Measurements from ENCODE around the gene AIG1.

Gene AIG1

DNA sequence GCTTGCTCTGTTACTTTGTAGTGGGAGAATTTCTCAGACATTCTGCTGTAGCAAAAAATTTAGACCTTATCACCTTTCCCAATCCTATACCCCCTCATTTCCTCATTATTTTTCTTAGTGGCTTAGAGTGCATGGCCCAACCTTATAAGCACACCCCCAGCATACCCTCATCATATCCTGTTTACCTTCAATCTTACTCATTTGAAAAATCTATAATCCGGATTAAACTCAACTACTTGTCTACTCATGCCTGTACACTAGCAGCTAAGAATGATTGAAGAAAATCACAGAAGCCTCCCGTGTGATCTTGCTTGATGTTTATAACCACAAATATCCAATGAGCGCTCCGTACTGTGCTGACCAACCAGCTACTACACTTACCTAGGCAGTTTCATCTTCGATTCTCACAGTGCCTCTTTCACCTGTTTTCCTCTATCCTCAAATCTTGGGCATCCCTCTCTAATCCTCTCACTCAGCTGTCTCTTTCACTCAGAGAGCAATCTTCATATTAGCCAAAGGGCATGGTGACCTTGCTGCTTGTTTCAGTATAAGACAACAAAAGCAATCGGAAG, 36.6 kb downstream of the AIG1 start:
- peak; percentile 2 for DNase-seq (ENCODE audit: low spot score)

DNA sequence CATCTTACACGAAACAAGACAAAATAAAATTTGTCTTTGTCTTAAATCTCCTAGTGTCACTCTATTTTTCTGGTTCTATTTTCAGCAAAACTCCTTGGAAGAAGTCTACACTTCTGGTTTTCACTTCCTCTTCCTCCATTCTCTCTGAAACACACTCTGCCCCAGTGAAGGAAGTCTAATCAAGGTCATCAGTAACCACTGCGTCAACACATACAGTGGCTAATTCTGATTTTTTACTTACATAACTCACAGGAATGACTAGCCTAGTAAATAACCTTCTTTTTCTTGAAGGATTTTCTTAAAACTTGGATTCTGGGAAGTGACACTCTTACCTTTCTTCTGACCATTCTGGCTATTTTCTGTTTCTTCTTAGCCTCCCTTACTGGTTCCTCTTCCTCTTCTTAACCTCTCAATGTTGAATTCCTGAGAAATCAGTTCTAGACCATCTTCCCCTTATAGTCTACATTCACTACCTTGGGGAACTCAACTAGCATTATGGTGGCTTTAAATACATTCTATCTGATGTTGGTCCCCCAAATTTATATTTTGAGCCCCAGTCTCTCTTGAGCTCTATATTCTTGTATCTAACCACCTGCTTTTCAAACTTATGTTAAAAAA, 37.5 kb downstream of the AIG1 start:
- DNase-seq (ENCODE audit: low spot score), result peak; percentile 10

DNA sequence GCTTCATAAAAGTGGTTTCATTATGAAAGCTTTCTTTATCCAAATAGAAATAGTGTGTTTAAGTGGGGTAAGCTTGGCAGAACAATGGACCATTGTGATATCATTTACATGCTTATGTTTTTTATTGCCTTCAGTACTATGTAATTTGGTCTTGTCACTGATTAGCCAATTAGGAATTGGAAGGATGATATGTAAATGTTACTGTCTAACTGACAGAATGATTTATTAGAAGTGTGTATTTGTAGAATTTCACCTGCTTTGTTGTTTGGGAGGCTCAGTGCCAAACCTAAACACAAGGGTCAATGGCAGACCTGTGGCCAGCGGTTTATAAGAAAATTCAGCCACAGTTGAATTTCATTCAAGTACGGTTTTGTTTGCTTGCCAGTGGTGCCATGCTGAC, 39.0 kb downstream of the AIG1 start:
- DNase-seq (ENCODE audit: low spot score), result no peak

DNA sequence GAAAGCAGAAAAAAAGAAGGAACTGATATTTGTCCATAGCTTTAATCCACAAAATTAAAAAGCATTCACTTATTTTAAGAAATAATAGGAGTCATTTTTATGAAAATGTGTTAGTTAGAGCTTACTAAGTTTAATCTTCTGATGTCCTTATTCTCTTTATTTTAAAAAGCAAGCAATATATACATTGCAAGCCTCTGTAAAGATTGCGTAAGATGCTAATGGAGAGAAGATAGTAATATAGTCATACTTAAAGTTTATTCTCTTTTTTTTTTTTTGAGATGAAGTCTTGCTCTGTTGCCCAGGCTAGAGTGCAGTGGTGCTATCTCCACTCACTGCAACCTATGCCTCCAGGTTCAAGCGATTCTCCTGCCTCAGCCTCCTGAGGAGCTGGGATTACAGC, 39.7 kb downstream of the AIG1 start:
- DNase-seq (ENCODE audit: low spot score), result no peak

DNA sequence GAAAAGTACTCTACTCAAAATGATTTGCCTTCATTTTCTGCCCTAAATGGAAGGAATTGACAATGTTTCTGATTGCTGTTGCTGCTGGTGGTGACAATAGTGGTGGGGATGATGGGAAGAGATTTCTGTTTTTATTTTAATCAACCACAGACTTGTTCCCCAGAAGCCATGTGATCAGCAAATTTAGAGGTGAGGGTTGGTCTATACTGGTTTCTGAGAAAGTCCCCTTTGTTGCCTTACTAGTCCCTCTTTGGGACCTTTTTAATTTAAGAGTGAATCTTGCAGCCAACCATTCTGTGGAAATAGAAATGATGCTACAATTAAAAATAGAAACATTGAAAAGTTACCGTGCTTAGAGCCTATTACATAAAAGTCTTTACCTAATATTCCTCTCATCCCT, 43.2 kb downstream of the AIG1 start:
- DNase-seq (ENCODE audit: low spot score), result no peak

DNA sequence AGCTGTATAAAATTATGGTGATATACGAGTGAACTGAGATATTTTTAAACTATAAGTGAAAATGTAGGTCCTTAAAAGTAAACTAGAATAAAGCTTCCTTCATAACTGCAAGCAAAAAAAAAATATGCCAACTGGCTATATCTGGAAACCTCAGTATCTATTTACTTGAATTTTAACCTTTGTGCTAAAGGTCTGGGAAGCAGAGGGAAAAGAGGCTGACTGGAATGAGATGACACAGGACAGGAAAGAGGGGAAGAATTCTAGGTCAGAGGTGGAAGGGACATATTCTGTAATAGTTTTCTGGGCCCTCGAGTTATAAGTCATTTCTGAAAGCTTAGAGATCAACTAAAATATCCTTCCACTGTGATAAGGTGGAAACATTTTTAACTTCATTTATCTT, 46.8 kb downstream of the AIG1 start:
- no peak for DNase-seq (ENCODE audit: low spot score)

DNA sequence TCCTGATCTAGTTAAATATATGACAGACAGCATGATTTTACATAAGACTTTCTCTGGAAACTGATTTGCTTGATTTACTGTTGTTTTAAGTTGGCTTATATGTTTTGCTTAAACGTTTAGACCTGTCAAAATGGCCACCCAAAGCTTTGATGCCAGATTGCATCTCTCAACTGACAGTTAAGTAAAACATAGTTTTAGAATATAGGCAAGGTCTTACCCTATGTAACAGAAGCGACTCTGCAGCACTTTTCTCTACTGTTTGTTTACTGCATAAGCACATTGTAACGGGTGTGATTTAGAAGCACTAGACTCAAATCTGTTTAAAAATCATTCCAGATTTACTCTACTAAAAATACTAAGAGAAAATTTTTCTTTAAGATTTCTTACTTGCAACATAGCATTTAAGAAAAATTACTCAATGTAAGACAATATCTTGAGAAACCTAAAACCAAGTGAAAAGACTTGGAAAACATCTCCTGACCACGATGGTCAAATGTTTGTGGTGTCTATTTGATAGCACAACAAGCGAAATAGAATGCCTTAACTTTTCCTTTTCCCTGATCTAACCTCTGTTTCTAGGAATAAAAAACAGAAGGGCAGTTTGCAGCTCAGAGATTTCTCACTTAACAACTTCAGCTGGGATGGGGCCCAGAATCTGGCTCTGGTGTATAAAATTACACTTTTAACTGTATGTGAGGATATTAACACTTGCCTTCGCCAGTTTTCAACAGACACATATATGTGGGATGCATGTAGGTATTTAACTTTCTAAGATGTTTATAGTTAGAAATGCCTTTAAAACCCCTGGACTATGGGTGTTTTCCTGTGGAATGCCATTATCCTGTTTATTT, 47.4 kb downstream of the AIG1 start:
- DNase-seq (ENCODE audit: low spot score), result no peak

DNA sequence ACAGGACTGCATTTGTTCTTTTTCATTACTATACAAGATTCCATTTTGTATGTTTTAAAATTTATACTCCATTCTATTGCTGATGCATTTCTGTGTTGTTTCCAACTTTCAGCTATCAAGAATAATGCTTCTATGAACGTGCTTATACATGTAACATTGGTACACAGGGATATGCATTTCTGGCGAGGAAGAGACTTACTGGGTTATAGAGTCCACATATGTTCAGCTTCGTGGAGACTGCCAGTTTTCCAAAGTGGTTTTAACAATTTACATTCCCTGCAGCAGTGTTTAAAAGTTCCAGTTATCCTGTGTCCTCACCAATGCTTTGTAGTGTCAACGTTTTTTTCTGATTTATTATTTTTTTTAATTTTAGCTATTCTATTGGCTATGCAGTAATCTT, 48.5 kb downstream of the AIG1 start:
- DNase-seq (ENCODE audit: low spot score), result no peak

DNA sequence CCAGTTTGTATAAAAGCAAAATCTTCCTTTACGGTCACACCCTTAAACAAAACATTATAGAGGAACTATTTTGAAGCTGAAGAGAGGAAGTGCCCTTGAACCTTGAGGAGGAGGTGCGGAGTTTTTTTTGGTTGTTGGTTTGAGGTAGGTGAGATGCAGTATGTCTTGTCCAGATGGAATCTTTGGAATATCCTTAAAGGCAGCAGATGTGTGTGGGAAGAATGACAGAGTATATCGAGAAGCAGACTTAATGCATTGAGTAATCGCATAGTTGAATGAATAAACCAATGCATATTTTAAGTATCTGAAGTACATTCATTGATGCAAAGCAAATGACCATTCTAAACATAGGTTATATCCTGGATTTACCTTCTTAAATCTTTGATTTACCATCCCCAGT, 49.9 kb downstream of the AIG1 start:
- no peak for DNase-seq (ENCODE audit: low spot score)

DNA sequence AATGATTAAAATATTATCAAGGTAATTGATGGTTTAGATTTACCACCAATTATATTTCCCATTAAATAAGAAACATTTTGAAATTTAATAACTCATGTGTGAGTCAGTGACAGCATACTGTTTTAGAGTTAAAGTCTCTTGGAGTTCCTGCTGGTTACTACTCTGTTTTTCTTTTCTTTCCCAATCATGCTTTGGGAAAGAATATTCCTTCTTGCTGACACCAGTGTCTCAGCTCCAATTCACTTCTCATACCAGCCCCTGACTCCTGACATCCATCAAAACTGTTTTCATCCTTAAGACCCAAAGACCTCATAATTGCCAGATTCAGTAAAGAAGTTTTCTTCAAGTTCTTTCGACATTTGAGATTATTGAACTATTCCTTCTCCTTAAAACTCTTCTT, 50.3 kb downstream of the AIG1 start:
- no peak for DNase-seq (ENCODE audit: low spot score)

DNA sequence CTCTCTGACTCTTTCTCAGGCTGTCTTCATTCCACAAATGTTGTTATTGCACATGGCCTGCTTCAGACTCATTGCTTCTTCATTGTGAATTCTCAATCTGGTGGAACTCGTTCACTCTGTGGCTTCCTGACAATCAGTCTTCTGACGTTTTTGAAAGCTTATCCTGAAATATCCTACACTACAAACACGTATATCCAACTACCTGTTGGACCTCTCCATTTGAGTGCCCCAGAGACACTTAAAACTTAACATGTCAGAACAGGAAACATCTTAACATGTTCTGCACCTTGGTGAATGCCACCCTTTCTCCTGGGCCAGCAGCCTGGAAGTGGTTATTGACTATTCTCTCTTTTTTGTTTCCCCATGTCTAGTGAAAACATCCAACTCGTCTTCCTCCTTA, 50.8 kb downstream of the AIG1 start:
- no peak for DNase-seq (ENCODE audit: low spot score)

DNA sequence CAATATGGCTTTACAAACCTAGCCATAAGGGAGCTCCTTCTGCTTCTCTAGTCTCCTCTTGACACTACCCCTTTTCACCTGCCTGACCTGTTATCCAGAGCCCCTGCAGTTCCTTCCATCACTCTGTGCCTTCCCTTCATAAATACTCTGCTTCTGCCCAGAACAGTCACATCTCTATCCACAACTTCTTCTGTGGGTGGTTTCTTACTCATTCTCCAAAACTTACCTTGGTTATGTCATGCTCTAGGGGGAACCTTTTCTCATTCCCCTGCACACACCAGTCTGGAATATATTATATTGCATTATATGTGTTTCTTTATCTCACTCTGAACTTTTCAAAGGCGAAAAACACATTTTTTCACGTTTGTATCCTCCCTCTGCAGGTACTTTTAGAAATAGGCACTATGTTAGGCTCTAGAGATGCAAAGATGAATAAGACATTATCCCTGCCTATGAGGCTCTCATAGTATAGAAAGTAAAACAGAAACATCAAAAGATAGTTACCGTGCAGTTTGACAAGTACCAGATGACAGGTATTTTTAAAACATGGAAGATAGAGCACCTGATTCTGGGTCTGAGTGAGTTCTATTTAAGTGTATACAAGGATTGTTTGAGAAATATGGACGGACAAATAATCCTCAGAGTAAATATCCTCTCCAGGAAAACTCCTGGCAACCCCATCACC, 51.5 kb downstream of the AIG1 start:
- no peak for DNase-seq (ENCODE audit: low spot score)

DNA sequence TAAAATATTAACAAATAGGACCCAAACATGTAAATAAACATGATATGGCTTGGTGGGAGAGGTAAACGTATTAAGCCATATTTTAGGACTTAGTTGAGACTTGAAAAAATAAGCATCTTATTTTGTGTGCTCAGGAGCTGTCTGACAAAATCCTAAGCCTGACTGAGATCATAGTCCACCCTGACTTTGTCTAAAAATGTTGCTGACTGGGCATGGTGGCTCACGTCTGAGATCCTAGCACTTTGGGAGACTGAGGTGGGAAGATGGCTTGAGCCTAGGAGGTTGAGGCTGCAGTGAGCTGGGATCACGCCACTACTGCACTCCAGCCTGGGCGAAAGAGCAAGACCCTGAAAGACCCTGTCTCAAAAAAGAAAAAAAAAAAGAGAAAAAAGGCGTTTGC, 52.1 kb downstream of the AIG1 start:
- DNase-seq (ENCODE audit: low spot score), result no peak

DNA sequence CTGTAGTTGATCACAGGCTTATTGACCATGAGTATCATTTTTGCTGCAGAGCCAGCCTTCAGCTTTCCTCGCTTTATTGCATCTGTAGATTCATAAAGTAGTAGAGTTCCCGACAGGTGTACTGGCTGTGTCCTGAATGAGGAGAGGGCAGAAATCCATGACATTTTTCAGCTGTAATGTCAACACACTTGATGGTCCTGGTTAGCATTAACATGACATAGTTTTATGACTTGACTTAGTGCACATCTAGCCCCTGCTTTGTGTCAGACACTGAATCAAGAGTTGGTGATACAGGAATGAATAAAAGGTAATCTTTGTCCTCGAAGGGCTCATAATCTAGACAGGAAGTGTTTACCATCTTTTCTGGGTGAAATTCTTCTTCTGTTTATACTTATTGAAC, 55.0 kb downstream of the AIG1 start:
- no peak for DNase-seq (ENCODE audit: low spot score)

DNA sequence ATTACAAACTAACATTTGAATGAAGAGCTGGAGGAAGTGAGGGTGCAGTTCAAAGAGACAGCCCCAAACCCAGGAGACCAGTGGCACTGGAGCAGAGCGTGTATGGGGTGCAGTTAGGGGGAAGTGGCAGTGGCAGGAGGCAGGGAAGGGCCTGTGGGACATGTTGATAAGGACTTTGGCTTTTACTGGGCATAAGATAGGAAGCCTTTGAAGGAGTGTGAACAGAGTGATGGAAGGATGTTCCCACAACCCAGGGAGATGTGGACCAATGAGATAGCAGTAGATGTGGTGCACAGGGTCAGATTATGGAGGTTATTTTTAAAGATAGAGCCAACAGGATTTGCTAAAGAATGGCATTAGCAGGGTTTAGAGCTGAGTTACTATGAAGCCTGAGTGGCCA, 56.4 kb downstream of the AIG1 start:
- DNase-seq (ENCODE audit: low spot score), result no peak

DNA sequence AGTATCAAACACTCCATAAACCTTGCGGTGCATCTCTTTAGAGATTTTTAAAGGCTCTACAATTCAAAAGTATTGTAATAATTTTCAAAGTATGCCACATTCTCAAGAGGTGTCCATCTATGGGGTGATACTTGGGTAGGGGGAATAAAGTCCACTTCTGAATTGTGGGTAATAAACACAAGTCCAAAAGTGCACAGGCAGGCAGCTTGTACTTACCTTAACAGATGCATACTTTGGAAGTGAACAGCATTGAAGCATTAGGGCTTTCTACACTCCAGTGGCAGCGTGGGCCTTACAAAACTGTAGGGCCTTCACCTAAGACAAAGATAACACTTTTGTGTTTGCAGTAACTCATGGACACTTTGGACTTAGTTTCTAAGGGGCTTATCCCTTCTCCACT, 58.6 kb downstream of the AIG1 start:
- no peak for DNase-seq (ENCODE audit: low spot score)

DNA sequence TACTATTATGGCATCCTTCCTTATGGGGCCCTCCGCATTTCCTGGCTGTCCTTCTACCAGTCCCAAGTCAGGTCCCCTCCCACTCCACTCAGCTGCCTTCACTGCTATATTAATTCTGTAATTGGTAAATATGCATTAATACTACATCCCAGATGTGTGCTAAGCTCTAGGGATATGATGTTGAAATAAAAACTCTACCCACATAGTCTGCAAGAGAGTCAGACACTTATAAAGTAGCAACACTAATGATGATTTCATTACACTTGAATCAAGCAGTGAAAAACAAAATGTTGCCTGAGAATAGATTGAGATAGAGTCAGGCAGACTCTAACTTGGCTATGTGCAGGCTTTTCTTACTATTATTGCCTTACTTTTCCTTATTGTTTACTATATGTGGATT, 62.4 kb downstream of the AIG1 start:
- no peak for DNase-seq (ENCODE audit: low spot score)

DNA sequence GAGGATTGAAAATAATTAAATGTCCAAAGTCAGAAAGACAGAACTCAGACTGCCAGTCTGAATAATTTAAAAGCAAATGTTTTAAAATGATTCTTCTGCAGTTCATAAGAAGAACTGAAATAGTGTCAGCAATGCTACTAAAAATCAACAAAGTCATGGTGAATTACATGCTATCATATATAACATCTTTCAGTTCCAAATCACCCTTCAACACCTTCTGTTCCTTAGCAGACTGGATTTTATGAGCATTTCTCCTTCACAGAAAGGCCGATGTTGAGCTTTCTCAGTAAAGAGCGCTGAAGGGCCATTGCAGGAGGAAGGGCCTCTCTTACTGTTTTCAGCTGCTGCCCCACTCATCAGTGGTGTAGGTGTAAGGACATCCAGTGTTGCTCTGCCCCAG, 63.3 kb downstream of the AIG1 start:
- no peak for DNase-seq (ENCODE audit: low spot score)

DNA sequence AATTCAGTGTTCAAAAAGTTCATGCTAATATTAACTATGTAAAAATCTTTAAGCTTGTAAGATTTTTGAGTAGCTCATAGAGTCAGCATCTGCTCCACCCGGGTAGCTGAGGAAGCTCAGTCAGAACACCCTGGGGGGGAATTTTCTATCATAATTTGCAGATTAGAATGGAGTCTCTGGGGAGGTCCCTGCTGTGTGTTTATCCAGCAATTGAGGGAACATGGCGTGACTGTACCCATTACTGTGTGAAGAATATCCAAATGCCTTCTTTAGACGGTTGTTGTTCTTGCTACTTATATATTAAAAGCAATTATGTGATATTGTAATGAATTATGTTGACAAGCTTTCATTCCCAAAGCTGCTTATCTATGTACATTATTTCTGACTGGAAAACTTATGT, 64.8 kb downstream of the AIG1 start:
- DNase-seq (ENCODE audit: low spot score), result no peak

DNA sequence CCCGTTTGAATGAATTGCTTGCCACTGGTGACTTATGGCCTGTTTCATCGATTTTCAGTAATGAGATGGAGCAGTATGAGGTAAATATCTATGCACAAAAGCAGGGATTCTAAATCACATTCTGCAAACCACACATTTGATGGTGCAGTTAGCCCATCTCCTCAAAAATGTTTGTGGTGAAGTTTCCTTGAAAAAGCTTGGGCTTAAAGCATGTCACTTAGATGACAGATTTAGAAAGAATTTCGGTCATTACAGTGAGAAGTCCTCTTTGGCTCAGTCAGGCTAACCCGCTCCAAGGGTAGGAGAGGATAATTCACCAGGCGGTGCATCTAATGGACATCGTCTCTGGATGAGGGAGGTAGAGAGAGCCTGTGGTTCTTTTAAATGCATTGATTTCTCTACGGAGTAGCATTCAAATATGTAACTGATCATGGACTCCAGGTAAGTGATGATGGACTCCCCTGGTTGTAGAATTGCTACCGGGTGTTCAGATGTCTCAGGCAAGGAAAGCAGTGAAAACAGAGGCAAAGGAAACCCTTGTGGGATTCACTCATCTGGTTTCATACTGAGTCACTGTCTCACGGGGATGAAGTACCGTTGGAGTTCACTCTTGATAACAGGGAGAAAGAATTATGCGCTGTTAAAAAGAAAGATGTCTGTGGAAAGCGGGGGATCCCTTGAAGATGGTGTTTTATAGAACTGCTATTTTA, 65.3 kb downstream of the AIG1 start:
- no peak for DNase-seq (ENCODE audit: low spot score)

DNA sequence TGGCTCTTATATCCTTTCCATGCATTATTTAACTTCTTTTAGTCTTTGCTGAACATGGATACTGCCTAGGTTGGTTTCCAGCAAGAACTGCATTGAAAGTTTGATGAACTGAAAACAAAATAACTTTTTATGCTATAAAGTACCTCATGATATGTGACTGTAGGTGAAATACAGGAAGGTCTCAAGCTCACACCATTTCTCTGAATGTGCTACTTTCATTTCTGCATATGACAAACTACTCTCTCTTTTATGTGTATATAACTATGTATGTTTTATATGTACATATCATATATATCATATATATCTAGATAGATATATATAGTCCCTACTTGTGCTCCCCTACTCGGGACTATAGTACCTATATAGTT, 65.9 kb downstream of the AIG1 start:
- no peak for DNase-seq (ENCODE audit: low spot score)

DNA sequence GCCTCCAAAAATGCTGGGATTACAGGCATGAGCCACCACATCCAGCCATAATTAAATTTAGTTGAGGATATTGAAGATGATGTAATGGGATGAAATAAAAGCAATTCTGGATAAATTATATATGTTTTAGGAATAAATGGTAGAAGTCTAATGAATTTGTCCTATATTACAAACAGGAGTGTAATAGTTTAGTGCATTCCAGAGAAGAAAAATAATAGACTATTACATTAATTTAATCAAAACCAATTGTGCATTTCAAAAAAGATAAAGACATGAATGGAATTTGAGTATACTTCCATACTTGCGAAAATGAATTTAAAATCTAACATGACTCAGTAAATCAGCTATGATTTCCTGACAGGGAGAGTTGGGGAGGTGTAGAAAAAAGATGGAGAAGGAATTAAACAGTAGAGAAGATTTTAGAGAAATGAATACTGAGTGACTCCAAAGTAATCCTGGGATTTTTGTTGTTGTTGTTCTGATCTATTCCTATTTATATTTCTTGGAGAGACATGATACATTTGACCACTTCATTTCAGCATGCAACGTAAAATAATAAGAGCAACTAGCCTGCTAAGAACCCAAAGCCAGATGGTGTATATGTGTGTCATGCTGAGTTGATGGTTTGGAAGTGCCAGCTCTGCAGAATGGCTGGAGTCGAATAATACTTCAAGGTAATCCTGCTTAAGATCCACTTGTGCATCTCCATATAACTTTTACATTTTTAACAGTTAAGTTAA, 67.4 kb downstream of the AIG1 start:
- no peak for DNase-seq (ENCODE audit: low spot score)
